HEK293 (cell line): Measurements from ENCODE around the gene CANX.

Experiments used
- CTCF ChIA-PET: fragments of 350-600 bp; formaldehyde crosslinking; extraction: SDS; loops from one replicate; lab custom pipeline; 2021; ENCODE audit warnings: antibody characterized with exemption; lab: Yijun Ruan, JAX
- POLR2A ChIA-PET: fragments of 300-600 bp; formaldehyde crosslinking; extraction: SDS; loops from one replicate; lab custom pipeline; 2020; ENCODE audit warnings: antibody characterized with exemption, inconsistent platforms; lab: Yijun Ruan, JAX
- H3K27ac ChIP-seq: fragments of 200-500 bp; sonication (Bioruptor generic); 2 replicates; pipeline ENCODE4 v1.5.1; 2014; ENCODE audit warnings: low read depth, low read length, control low read depth, inconsistent platforms; ENCODE audit errors: extremely low read depth
- H3K36me3 ChIP-seq, 2 experiments: fragments of 200-500 bp in 1 of 2; sonication (Bioruptor generic) in 1 of 2; 1 replicate in 1 of 2; 2 replicates in 1 of 2; pipeline ENCODE4 v1.5.1; 2014 to 2017; ENCODE audit warnings: inconsistent platforms in 2 of 2, low read length in 2 of 2; ENCODE audit not compliant: control insufficient read depth in 2 of 2, insufficient read depth in 1 of 2
- H3K4me1 ChIP-seq: fragments of 200-500 bp; sonication (Bioruptor generic); 2 replicates; pipeline ENCODE4 v1.5.1; 2014; ENCODE audit warnings: mild to moderate bottlenecking, low read length, inconsistent platforms; ENCODE audit not compliant: control insufficient read depth, insufficient read depth
- H3K4me3 ChIP-seq: 2 replicates; pipeline ENCODE4 v1.5.1; 2011; ENCODE audit warnings: low read depth, mild to moderate bottlenecking, control low read depth, low read length, moderate library complexity
- H3K9me3 ChIP-seq: fragments of 200-500 bp; sonication (Bioruptor generic); 2 replicates; pipeline ENCODE4 v1.5.1; 2014; ENCODE audit warnings: low read depth, low read length, inconsistent platforms; ENCODE audit not compliant: control insufficient read depth, insufficient read depth
- EGR2 ChIP-seq: fragments of 450-650 bp; formaldehyde crosslinking; IDR thresholded peaks from 2 replicates; pipeline ENCODE4 v1.5.1; 2016; ENCODE audit warnings: low read depth, missing biosample characterization, missing genetic modification characterization
- INSM2 ChIP-seq: fragments of 450-650 bp; formaldehyde crosslinking; IDR thresholded peaks from 2 replicates; pipeline ENCODE4 v1.5.1; 2016; ENCODE audit warnings: missing biosample characterization, missing genetic modification characterization
- KLF8 ChIP-seq: fragments of 450-650 bp; formaldehyde crosslinking; IDR thresholded peaks from 2 replicates; pipeline ENCODE4 v1.5.1; 2016; ENCODE audit warnings: missing biosample characterization, missing genetic modification characterization
- MYNN ChIP-seq: fragments of 450-650 bp; formaldehyde crosslinking; IDR thresholded peaks from 2 replicates; pipeline ENCODE4 v1.5.1; 2016; ENCODE audit warnings: missing biosample characterization, missing genetic modification characterization, borderline replicate concordance
- OSR2 ChIP-seq: fragments of 450-650 bp; formaldehyde crosslinking; IDR thresholded peaks from 2 replicates; pipeline ENCODE4 v1.5.1; 2016; ENCODE audit warnings: missing biosample characterization, missing genetic modification characterization
- PATZ1 ChIP-seq: fragments of 450-650 bp; formaldehyde crosslinking; IDR thresholded peaks from 2 replicates; pipeline ENCODE4 v1.5.1; 2016; ENCODE audit warnings: missing biosample characterization, missing genetic modification characterization
- SP2 ChIP-seq: fragments of 450-650 bp; formaldehyde crosslinking; IDR thresholded peaks from 2 replicates; pipeline ENCODE4 v1.5.1; 2016; ENCODE audit warnings: missing biosample characterization, missing genetic modification characterization
- TCF7L2 ChIP-seq: IDR thresholded peaks from 2 replicates; pipeline ENCODE4 v1.6.1; 2011; ENCODE audit warnings: low read depth, mild to moderate bottlenecking, inconsistent platforms, low read length, moderate library complexity, borderline replicate concordance
- YY2 ChIP-seq: fragments of 450-650 bp; formaldehyde crosslinking; IDR thresholded peaks from 2 replicates; pipeline ENCODE4 v1.5.1; 2016; ENCODE audit warnings: missing biosample characterization, missing genetic modification characterization
- ZBTB17 ChIP-seq: fragments of 450-650 bp; formaldehyde crosslinking; IDR thresholded peaks from 2 replicates; pipeline ENCODE4 v1.5.1; 2016; ENCODE audit warnings: missing biosample characterization, missing genetic modification characterization
- ZBTB6 ChIP-seq: fragments of 450-650 bp; formaldehyde crosslinking; IDR thresholded peaks from 2 replicates; pipeline ENCODE4 v1.5.1; 2017; ENCODE audit warnings: missing biosample characterization, missing genetic modification characterization
- ZIC2 ChIP-seq: fragments of 450-650 bp; formaldehyde crosslinking; IDR thresholded peaks from 2 replicates; pipeline ENCODE4 v1.5.1; 2016; ENCODE audit warnings: missing biosample characterization, missing genetic modification characterization
- ZNF148 ChIP-seq: fragments of 450-650 bp; formaldehyde crosslinking; IDR thresholded peaks from 2 replicates; pipeline ENCODE4 v1.5.0; 2017; ENCODE audit warnings: missing biosample characterization, missing genetic modification characterization, borderline replicate concordance
- ZNF18 ChIP-seq: fragments of 450-650 bp; formaldehyde crosslinking; IDR thresholded peaks from 2 replicates; pipeline ENCODE4 v1.5.1; 2016; ENCODE audit warnings: missing biosample characterization, missing genetic modification characterization
- ZNF23 ChIP-seq: fragments of 450-650 bp; formaldehyde crosslinking; IDR thresholded peaks from 2 replicates; pipeline ENCODE4 v1.5.1; 2016; ENCODE audit warnings: missing biosample characterization, missing genetic modification characterization, borderline replicate concordance
- ZNF266 ChIP-seq: fragments of 450-650 bp; formaldehyde crosslinking; IDR thresholded peaks from 2 replicates; pipeline ENCODE4 v1.5.1; 2016; ENCODE audit warnings: missing biosample characterization, missing genetic modification characterization, low read depth
- ZNF571 ChIP-seq: fragments of 450-650 bp; formaldehyde crosslinking; IDR thresholded peaks from 2 replicates; pipeline ENCODE4 v1.5.0; 2017; ENCODE audit warnings: missing biosample characterization, missing genetic modification characterization
- ZNF585B ChIP-seq: fragments of 450-650 bp; formaldehyde crosslinking; IDR thresholded peaks from 2 replicates; pipeline ENCODE4 v1.5.1; 2016; ENCODE audit warnings: missing biosample characterization, missing genetic modification characterization
- ZNF600 ChIP-seq: fragments of 450-650 bp; formaldehyde crosslinking; IDR thresholded peaks from 2 replicates; pipeline ENCODE4 v1.5.1; 2016; ENCODE audit warnings: missing biosample characterization, missing genetic modification characterization

Gene CANX

GRCh38 chr5:179759581-179760551 lies 61.1 kb downstream of the CANX start (continued):
- TF ChIP-seq EGR2 (tag by site-specific recombination) (peak; percentile 46; the same call in 1 of the 2 replicates), ZNF266 (no peak), YY2 (tag by site-specific recombination) (no peak), TCF7L2 (no peak), KLF8 (tag by site-specific recombination) (peak; percentile 44; the same call in 1 of the 2 replicates), ZNF148 (tag by site-specific recombination) (no peak), PATZ1 (tag by site-specific recombination) (0 out of 2 replicates have a peak, but pooled peaks have one; percentile 46), ZNF23 (tag by site-specific recombination) (no peak), ZNF571 (no peak)

- Histone ChIP-seq H3K36me3 (peaks cover 5 to 22% of the 10 kb centered on the region in 2 experiments), H3K4me3 (no peak overlapping the region), H3K9me3 (no peaks in the 10 kb centered on the region), H3K4me1 (peaks cover 13% of the 10 kb centered on the region), H3K27ac (no peak overlapping the region)
- CTCF ChIA-PET, result interaction anchor here (0.6 to 2.7 kb wide), 27 partner anchors 7 to 141 kb away, joined by 3 to 17 read pairs (median 4); partner anchors contain the start of genes LTC4S, MAML1 and MRNIP
- POLR2A ChIA-PET, result interaction anchor here (1.2 to 2.8 kb wide), 4 partner anchors 25 to 139 kb away, joined by 3 to 11 read pairs (median 4); partner anchors contain the start of gene HNRNPH1
- TF ChIP-seq SP2 (tag by site-specific recombination) (no peak), EGR2 (tag by site-specific recombination) (0 out of 2 replicates have a peak, but pooled peaks have one; percentile 27), ZIC2 (peak; percentile 92), ZNF600 (tag by site-specific recombination) (peak; percentile 62; the same call in 1 of the 2 replicates), INSM2 (tag by site-specific recombination) (0 out of 2 replicates have a peak, but pooled peaks have one; percentile 23), ZNF18 (no peak), ZNF585B (peak; percentile 65), ZBTB17 (tag by site-specific recombination) (peak; percentile 91), ZBTB6 (tag by site-specific recombination) (peak; percentile 63; the same call in 1 of the 2 replicates), MYNN (tag by site-specific recombination) (no peak), OSR2 (peak; percentile 52)
These were observed 63.5 kb downstream of the CANX start for GRCh38 chr5:179762079-179762780.
